Vagina (tissue), 2 donors: Measurements from ENCODE around the gene ANKRD44.

Experiments used
- POLR2A ChIP-seq, 2 donors: fragments of 450-650 bp; IDR thresholded peaks; one replicate each; pipeline ENCODE4 v1.6.1; 2017; ENCODE audit warnings: antibody characterized with exemption in 2 of 2, mild to moderate bottlenecking in 2 of 2, moderate library complexity in 2 of 2
- TF ChIP-seq, protein P1 (sequence below), 3 experiments: fragments of 450-650 bp in 2 of 3; fragments of 200-600 bp in 1 of 3; sonication (generic) in 1 of 3; IDR thresholded peaks; one replicate each; pipeline ENCODE4 v1.5.1; 2017 to 2019; ENCODE audit warnings: antibody characterized with exemption in 3 of 3, mild to moderate bottlenecking in 2 of 3, moderate library complexity in 2 of 3

DNA sequence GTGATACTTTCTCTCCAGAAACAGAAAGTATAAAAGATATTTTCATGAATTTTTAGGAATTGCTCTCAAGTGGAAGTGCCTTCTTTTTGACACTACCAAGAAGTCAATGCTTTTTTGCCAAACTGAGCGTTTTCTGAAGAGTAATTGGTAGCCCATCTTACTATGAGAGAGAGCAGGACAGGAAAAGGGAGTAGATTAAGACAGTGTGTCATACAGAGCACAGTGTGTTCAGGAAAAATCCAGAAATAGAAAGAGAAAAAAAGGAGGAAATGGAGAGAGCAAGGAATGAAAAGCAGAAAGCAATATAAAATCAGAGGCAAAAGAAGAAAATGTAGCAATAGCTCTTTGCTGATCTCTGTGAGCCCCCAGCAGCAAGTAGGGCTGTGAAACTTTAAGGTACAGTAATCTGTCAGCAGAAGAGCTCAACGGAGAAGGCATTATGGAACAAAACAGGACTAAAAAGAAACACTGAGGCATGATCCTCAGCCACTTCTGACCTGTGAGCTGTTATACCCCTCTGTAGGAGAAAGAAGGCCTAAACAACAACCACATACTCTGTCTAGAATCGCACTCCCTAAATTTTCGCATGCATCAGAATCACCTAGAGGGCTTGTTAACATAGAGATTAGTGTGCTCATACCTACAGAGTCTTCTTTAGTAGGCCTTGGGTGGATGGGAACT is 369.0 kb downstream of the ANKRD44 start:
- TF ChIP-seq POLR2A (IDR thresholded peaks at IDR 0.05) = no peak
- TF ChIP-seq, protein P1, sequence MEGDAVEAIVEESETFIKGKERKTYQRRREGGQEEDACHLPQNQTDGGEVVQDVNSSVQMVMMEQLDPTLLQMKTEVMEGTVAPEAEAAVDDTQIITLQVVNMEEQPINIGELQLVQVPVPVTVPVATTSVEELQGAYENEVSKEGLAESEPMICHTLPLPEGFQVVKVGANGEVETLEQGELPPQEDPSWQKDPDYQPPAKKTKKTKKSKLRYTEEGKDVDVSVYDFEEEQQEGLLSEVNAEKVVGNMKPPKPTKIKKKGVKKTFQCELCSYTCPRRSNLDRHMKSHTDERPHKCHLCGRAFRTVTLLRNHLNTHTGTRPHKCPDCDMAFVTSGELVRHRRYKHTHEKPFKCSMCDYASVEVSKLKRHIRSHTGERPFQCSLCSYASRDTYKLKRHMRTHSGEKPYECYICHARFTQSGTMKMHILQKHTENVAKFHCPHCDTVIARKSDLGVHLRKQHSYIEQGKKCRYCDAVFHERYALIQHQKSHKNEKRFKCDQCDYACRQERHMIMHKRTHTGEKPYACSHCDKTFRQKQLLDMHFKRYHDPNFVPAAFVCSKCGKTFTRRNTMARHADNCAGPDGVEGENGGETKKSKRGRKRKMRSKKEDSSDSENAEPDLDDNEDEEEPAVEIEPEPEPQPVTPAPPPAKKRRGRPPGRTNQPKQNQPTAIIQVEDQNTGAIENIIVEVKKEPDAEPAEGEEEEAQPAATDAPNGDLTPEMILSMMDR (IDR thresholded peaks at IDR 0.05) = no peak
